Nephron progenitor cell (in vitro differentiated cells): ENCODE results near the gene CDC42EP4.

Experiments
- DNase-seq: peaks from one replicate; pipeline ENCODE4 v3.0.0; 2021
- H3K27ac Mint-ChIP-seq: 2 replicates; pipeline ENCODE4 v1.8.0; 2021; ENCODE audit warnings: mild to moderate bottlenecking, moderate library complexity, mixed read lengths
- H3K27me3 Mint-ChIP-seq: 2 replicates; pipeline ENCODE4 v1.8.0; 2021; ENCODE audit warnings: mild to moderate bottlenecking, low read depth, mixed read lengths; ENCODE audit not compliant: poor library complexity
- H3K36me3 Mint-ChIP-seq: 2 replicates; pipeline ENCODE4 v1.8.0; 2021; ENCODE audit warnings: low read depth, mixed read lengths
- H3K4me1 Mint-ChIP-seq: 2 replicates; pipeline ENCODE4 v1.8.0; 2021; ENCODE audit warnings: mixed read lengths
- H3K4me3 Mint-ChIP-seq: 2 replicates; pipeline ENCODE4 v1.8.0; 2021; ENCODE audit warnings: mild to moderate bottlenecking, moderate library complexity, mixed read lengths
- H3K9me3 Mint-ChIP-seq: 2 replicates; pipeline ENCODE4 v1.8.0; 2021; ENCODE audit warnings: mild to moderate bottlenecking, moderate library complexity, mixed read lengths
- TF ChIP-seq, protein P1 (sequence below): fragments of 200-600 bp; sonication (generic); IDR thresholded peaks from 2 replicates; pipeline ENCODE4 v1.5.0; 2021; ENCODE audit warnings: antibody characterized with exemption

CDC42EP4 gene

DNA sequence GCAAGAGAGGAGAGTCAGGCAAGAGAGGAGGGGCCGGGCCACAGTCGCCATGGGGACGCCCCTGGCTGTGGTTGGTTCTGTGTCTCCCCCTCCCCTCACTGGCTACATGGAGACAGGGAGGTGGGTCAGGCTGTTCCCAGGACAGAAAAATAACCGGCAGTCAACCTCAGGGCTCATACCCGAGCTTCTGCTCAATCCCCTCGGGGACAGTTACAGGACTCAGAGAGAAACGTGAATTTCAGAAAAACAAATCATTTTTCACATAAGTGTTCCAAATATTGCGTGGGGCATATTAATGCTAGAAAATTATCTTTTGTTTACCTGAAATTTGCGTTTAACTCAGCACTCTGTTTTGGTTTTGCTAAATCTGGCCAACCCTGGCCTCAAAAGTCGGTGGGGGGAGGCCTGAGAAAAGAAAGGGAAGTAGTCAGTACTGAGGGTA, 27.9 kb downstream of the CDC42EP4 start:
- H3K9me3 Mint-ChIP-seq: no peaks in the 10 kb centered on the region
- DNase-seq: peak; percentile 84
- peak overlapping the region; percentile 97 for H3K27ac Mint-ChIP-seq
- TF ChIP-seq, protein P1, sequence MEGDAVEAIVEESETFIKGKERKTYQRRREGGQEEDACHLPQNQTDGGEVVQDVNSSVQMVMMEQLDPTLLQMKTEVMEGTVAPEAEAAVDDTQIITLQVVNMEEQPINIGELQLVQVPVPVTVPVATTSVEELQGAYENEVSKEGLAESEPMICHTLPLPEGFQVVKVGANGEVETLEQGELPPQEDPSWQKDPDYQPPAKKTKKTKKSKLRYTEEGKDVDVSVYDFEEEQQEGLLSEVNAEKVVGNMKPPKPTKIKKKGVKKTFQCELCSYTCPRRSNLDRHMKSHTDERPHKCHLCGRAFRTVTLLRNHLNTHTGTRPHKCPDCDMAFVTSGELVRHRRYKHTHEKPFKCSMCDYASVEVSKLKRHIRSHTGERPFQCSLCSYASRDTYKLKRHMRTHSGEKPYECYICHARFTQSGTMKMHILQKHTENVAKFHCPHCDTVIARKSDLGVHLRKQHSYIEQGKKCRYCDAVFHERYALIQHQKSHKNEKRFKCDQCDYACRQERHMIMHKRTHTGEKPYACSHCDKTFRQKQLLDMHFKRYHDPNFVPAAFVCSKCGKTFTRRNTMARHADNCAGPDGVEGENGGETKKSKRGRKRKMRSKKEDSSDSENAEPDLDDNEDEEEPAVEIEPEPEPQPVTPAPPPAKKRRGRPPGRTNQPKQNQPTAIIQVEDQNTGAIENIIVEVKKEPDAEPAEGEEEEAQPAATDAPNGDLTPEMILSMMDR: no peak
- peaks cover 22% of the 10 kb centered on the region for H3K36me3 Mint-ChIP-seq
- H3K27me3 Mint-ChIP-seq: peaks cover 3% of the 10 kb centered on the region
- H3K4me3 Mint-ChIP-seq: peak overlapping the region; percentile 76
- H3K4me1 Mint-ChIP-seq: peaks cover 70% of the 10 kb centered on the region

DNA sequence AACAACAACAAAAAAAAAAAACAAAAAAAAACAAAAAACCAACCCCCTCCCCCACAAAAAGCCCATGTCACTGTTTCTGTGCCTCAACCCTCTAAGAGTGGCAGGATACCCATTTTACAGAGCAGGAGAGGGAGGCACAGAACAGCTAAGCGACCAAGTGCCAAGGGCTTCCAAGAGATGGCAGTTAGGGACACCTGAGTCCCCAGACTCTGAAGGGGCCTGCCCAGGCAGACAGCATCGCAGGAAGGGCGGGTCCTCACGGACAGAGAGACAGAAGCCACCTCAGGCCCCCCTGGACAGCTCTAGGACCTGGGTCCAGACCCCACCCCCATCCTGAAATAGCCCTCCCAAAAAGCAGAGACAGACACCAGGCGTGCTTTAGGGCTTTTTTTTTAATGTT, 28.6 kb downstream of the CDC42EP4 start:
- Mint-ChIP-seq H3K4me1 (peaks cover 71% of the 10 kb centered on the region), H3K27me3 (peaks cover 3% of the 10 kb centered on the region), H3K36me3 (peaks cover 22% of the 10 kb centered on the region), H3K9me3 (no peaks in the 10 kb centered on the region), H3K4me3 (no peak overlapping the region), H3K27ac (no peak overlapping the region)
- TF ChIP-seq, protein P1: no peak
- DNase-seq: no peak

DNA sequence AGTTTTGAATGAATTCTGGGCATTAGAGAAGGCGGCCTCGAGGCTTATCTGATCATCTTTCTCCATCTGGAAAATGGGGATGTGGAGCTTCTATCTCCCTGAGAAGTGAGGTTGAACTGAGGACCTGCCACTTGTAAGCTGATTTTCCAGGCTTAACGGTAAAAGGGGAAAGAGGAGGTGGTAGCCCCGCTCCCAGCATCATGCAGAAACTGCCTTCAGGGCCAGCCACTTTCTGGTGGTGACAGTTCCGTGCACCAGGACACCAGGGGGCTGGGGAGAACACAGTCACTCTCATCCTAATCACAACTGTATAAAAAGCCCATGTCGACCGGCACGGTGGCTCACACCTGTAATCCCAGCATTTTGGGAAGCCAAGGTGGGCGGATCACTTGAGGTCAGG, 29.2 kb downstream of the CDC42EP4 start:
- Mint-ChIP-seq H3K4me1 (peaks cover 70% of the 10 kb centered on the region), H3K4me3 (peak overlapping the region; percentile 40), H3K36me3 (peaks cover 22% of the 10 kb centered on the region), H3K27me3 (peaks cover 3% of the 10 kb centered on the region), H3K9me3 (no peaks in the 10 kb centered on the region), H3K27ac (peak overlapping the region; percentile 66)
- no peak for DNase-seq
- TF ChIP-seq, protein P1: no peak

DNA sequence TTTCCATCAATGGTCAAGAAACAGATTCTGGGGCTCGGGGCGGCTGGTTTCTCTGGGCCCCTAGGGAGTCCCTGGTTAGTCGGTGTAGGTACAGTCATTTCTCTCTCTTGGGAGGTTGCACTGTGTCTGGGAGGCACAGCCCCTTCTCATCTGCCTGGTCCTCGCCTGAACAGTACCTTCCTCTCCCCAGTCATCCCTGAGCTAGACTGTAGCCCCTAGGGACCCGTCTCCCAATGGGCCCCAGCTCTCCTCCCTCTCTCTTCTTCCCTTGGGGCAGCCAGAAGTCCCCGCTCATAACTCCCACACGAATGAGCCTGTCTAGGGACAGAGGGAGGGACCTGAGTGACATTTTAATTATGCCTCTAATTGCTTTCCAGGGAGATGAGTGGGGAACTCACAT, 29.9 kb downstream of the CDC42EP4 start:
- H3K9me3 Mint-ChIP-seq: no peaks in the 10 kb centered on the region
- H3K27ac Mint-ChIP-seq: peak overlapping the region; percentile 66
- TF ChIP-seq, protein P1: no peak
- DNase-seq: no peak
- H3K4me3 Mint-ChIP-seq: peak overlapping the region; percentile 40
- H3K36me3 Mint-ChIP-seq: peaks cover 19% of the 10 kb centered on the region
- H3K27me3 Mint-ChIP-seq: no peaks in the 10 kb centered on the region
- peaks cover 63% of the 10 kb centered on the region for H3K4me1 Mint-ChIP-seq

DNA sequence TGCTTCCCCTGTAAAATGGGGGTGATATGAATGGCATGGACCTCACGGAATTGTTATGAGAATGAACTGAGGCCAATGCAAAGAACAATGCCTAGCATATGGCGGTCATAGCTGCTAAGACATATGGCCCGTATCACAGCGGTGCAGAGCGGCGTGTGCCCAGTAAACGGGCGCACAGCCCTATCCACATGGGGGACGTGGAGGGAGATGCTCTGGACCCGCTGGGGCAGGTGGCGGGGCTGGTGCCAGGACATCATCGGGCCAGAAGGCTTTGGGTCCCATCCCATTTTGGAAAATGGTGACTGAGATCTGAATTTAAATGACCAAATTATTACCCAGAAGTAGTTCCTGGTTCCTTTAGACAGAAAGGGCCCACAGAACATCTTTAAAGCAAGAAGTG, 31.6 kb downstream of the CDC42EP4 start:
- Mint-ChIP-seq H3K27ac (no peak overlapping the region), H3K27me3 (no peaks in the 10 kb centered on the region), H3K9me3 (no peaks in the 10 kb centered on the region), H3K36me3 (peaks cover 8% of the 10 kb centered on the region), H3K4me3 (no peak overlapping the region), H3K4me1 (peaks cover 50% of the 10 kb centered on the region)
- TF ChIP-seq, protein P1: no peak
- no peak for DNase-seq

DNA sequence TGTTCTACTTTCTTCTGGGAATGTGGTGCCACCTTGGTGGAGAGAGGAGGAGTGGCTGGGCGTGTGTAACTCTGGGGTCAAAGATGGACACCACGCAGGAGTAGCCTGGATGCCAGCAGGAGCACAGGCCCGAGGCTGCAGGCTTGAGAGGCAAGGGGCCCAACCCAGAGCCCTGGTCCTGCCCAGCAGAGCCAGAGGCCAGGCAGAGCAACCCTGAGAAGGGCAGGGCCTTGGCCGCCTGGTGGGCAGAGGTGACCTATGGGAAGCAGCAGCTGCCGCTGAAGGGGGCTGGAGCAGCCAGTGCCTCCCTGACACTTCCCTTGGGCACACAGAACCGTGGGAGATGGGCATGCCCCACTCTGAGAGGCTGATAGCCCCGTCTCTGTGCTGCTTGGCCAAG, 32.1 kb downstream of the CDC42EP4 start:
- no peaks in the 10 kb centered on the region for H3K9me3 Mint-ChIP-seq
- no peak for DNase-seq
- TF ChIP-seq, protein P1: no peak
- H3K27ac Mint-ChIP-seq: no peak overlapping the region
- no peaks in the 10 kb centered on the region for H3K27me3 Mint-ChIP-seq
- H3K4me3 Mint-ChIP-seq: no peak overlapping the region
- H3K36me3 Mint-ChIP-seq: peaks cover 8% of the 10 kb centered on the region
- H3K4me1 Mint-ChIP-seq: peaks cover 45% of the 10 kb centered on the region
